Activated CD4-positive, CD25-positive, alpha-beta regulatory T cell (primary cell): ENCODE results near the gene SKIDA1.

Experiments used
- DNase-seq, 4 experiments: peaks; one replicate each; lab custom pipeline; 2025; lab: John Stamatoyannopoulos, UW

Gene SKIDA1

GRCh38 chr10:21529032-21529910 lies 3.8 kb upstream of the SKIDA1 start:
- DNase-seq = no peak

DNA sequence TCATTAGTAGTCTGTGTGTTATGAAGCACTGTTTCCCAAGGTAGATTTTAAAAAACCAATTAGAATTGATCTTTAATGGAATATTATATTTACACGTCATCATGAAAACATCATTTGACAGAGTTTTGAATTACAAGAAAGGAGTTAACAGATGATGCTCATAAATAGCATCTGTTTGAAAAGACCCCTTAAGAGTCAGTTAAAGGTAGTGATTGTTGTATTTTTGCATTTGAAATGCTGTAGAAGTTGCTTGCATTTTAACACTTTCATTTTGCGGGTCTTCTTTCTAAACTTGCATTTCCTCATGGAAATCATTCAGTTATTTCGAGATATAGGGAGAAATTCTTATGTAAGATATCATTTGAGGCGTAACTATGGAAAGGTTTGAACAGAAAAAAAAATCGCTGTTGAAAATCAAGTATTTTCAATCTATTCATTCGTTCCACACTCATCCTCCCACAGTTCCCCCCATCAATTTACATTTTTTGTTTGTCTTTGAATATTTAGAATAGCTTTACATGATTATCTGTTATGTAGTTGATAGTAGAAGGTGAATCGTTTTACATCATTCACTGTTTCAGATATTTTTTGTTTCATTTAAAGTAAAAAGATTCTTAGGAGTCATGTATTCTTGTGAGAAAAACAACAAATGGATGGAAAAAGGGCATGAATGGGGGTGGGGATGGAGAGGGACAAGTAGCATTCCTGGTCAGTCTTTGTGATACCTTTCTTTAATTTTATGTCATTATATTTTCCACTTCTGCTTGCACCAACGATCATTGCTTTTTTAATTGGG lies 3.0 kb upstream of the SKIDA1 start:
- DNase-seq = no peak

DNA sequence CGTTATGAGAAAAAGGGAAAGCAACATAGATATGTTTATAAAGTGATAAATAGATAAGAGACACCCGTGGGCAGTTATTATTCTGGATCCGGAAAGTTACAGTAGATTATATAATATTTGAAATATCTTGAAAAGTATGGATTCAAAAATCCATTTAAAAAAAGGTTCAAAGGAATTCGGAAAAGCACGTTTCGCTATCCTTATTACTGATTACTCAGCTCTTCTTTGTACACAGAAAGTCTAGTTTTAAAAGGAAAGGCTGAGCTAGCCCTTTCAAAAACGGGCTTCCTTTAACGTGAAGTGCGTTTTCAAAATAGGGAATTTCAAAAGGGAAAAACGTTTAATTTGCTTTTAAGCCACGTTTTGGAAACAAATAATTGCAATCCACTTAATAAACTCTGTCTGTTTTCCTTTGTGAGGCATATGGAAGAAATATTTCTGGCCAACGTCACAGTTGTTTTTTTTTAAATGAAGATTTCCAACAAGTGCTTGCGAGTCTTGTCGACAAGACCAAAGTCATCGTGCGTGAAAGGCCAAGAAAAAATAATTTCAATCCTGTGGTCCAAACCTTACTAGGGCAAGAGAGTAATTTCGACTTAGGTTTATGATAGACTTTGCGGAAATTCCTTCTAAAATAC lies 2.2 kb upstream of the SKIDA1 start:
- no peak for DNase-seq

- DNase-seq = peak in 1 of 4 experiments; percentile 11
Observed at GRCh38 chr10:21526860-21527597, 1.5 kb upstream of the SKIDA1 start.

GRCh38 chr10:21526188-21526859 lies 842 bp upstream of the SKIDA1 start:
- DNase-seq = peak; percentile 19 to 45 (median 37)

GRCh38 chr10:21524526-21525366 lies 736 bp downstream of the SKIDA1 start:
- no peak for DNase-seq

DNA sequence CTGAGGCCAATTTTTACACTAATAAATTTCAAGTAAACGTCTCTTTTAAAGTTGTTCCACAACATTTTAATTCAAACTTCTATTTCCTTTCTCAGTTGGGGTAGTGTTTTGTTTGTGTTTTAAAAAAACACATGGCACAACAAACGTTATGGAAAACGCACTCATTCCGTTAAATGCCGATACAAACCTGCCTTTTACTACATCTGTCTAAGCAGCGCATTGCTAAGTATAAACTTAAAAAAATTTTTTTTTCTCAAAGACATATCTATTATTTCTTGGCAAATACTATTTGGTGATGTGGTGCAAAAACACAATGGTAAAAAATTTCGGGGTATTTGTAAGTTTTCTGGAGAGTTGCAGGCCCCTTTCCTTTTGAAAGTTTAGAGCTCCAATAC lies 1.4 kb downstream of the SKIDA1 start:
- no peak for DNase-seq

- no peak for DNase-seq
Observed at GRCh38 chr10:21523557-21524008, 1.9 kb downstream of the SKIDA1 start.

DNA sequence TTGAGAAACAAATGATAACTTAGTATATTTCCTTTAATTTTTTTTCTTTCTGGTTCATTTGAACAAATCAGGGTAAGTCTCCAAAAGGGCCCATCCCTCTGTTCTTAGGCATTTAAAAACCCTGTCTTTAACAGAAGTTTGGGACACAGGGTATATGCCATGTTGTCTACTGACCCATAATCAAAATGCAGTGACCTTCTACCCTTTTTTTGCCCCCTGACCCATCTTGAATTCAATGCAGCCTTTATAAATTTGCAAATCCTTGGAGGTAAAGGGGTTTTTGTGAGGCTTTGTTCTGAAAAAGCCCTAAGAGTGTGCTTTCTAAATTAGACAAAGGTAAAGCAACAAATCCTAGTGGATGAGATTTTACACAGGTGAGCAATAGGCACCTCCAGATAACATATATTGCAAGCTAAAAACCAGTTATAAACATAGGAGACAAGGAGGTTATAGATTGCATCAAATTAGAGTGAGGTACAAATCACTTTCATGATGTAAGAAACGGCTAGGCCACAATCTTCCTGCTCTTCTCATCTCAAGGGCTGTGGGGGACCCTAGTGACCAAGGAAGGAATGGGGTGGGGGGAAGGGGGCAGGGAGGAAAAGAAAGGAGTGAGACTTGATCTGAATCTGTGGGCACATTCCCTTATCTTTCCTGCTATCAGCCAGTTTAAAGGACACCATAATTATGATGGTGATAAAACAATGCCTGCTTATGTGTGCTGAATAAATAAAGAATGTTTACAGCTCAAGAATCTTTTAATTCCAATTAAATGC lies 2.7 kb downstream of the SKIDA1 start:
- DNase-seq = no peak

GRCh38 chr10:21521751-21522533 lies 3.5 kb downstream of the SKIDA1 start:
- no peak for DNase-seq

DNA sequence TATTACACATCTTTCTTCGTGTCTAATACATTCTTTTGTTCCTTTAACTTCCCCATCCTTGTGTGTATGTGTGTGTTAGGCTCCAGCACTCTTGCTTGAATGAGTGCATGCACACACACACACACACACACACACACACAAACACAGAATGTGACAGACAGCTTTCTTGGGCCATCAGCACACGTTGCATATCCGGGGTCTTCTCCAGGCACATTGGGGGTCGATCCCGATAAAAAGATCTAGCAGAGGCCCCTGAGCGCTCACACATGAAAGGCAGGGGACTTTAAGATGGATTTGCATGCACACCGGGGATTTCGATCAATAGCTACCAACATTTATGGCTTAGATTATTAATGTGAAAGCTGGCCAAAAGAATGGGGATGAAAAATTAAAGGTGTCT lies 4.5 kb downstream of the SKIDA1 start:
- DNase-seq = no peak

GRCh38 chr10:21520509-21520908 lies 5.0 kb downstream of the SKIDA1 start:
- DNase-seq = no peak

GRCh38 chr10:21519941-21520436 lies 5.5 kb downstream of the SKIDA1 start:
- no peak for DNase-seq

DNA sequence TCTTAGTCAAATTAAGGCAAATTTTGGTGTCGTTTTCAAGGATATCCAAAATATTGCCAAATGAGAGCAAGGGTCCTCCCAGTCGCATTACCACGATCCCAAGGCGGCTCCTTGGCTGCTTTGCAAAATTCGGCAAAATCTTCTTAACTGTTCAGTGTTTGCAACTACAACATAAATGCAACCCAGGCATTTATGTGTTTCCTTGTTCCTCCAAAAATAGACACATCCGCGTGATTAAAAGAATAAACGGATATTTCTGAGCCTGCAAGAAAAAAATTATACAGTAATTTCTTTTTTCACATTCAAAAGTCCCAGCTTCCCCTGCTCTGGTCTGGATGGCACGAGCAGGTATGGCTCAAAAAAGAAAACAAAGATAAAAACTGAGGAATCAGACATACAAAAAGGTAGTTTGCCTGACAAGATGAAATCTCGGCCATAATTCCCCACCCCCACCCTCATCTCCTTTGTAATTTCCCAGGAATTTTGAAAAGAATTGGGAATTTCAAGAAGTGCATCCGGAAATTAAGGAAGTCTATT lies 6.0 kb downstream of the SKIDA1 start:
- DNase-seq = no peak

- DNase-seq = no peak
Observed at GRCh38 chr10:21518641-21519396, 6.7 kb downstream of the SKIDA1 start.

DNA sequence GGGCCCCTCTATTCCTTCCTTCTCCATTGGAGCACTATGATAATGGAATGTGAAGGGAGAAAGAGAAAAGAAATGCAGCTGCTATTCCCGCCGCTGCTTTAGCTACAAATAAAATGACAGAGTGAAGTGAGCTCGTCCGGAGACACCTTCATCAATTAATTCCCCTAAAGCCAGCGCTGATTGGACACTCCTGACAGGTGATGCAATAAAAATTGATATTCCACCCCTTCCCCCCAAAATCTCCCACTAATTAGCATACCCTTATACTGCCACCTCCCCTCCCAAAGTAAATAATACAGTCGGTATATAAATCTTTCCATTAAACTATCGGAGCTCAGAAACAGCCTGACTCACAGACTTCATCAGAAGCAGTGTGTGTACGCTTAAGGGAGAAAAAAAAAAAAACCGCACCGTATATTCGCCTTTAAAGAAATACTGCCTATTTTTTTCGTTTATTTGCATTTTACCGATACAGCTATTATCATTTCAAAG lies 7.3 kb downstream of the SKIDA1 start:
- DNase-seq = no peak
